A172 (cell line): ENCODE data around the gene EDN3. TPM values are rescaled to one million over a fixed set of nuclear protein-coding genes. Genes with fewer than 3 reads are reported as not detected.

Experiments
- DNase-seq: peaks from one replicate; pipeline ENCODE4 v3.0.0-alpha.2; 2015; ENCODE audit warnings: low spot score
- total RNA-seq: library from RNA; depleted of rRNA; stranded (reverse); fragments of >200 nt; shearing (Covaris generic); gene quantifications from 2 replicates; pipeline ENCODE4 v1.2.3, GENCODE V29; 2014; rRNA removed

EDN3 gene
- not detected in 2 replicates for total RNA-seq

GRCh38 chr20:59300333-59301081 lies at the start of gene EDN3:
EDN3 (plus strand) TSS chr20:59300611; CDS start chr20:59300813, 202 bp downstream.
- no peak for DNase-seq

- no peak for DNase-seq
These were observed 47.1 kb upstream of the EDN3 start for GRCh38 chr20:59253325-59253724.

- DNase-seq = peak; percentile 5
These were observed 46.6 kb upstream of the EDN3 start for GRCh38 chr20:59253779-59254319.

GRCh38 chr20:59255256-59255655 lies 45.2 kb upstream of the EDN3 start:
- DNase-seq = no peak

- no peak for DNase-seq
These were observed 42.2 kb upstream of the EDN3 start for GRCh38 chr20:59258221-59258621.

- no peak for DNase-seq
These were observed 40.5 kb upstream of the EDN3 start for GRCh38 chr20:59259946-59260345.

- DNase-seq = no peak
These were observed 35.1 kb upstream of the EDN3 start for GRCh38 chr20:59265298-59265697.

- no peak for DNase-seq
These were observed 31.5 kb upstream of the EDN3 start for GRCh38 chr20:59268870-59269269.

- DNase-seq = no peak
These were observed 30.9 kb upstream of the EDN3 start for GRCh38 chr20:59269411-59270025.

GRCh38 chr20:59270380-59270779 lies 30.0 kb upstream of the EDN3 start:
- no peak for DNase-seq

GRCh38 chr20:59273739-59274357 lies 26.6 kb upstream of the EDN3 start:
- DNase-seq = no peak

- no peak for DNase-seq
These were observed 23.5 kb upstream of the EDN3 start for GRCh38 chr20:59276938-59277337.

GRCh38 chr20:59284470-59284869 lies 15.9 kb upstream of the EDN3 start:
- no peak for DNase-seq

GRCh38 chr20:59289994-59290393 lies 10.4 kb upstream of the EDN3 start:
- DNase-seq = no peak

- no peak for DNase-seq
These were observed 8.5 kb upstream of the EDN3 start for GRCh38 chr20:59291740-59292383.

- DNase-seq = no peak
These were observed 4.9 kb upstream of the EDN3 start for GRCh38 chr20:59295531-59295930.

GRCh38 chr20:59297686-59298085 lies 2.7 kb upstream of the EDN3 start:
- DNase-seq = no peak

GRCh38 chr20:59299945-59300332 lies 472 bp upstream of the EDN3 start:
- DNase-seq = no peak

GRCh38 chr20:59301343-59302007 lies 1.1 kb downstream of the EDN3 start:
- no peak for DNase-seq

GRCh38 chr20:59305908-59306655 lies 5.7 kb downstream of the EDN3 start:
- DNase-seq = no peak

- no peak for DNase-seq
These were observed 6.9 kb downstream of the EDN3 start for GRCh38 chr20:59307270-59307669.
